GM12878 (cell line): ENCODE data around the gene HLA-DRB1. TPM values are rescaled to one million over a fixed set of nuclear protein-coding genes. Genes with fewer than 3 reads are reported as not detected.
A peak's percentile ranks its signal among the peaks of the same experiment; 100 is the strongest.

Experiments used
- ATAC-seq: fragments of 200-7000 bp; cut with Tn5 transposase; 3 replicates; pipeline ENCODE4 v1.9.1; 2020; ENCODE audit warnings: mild to moderate bottlenecking, moderate library complexity
- BruUV-seq: library from RNA; stranded (reverse); fragments of 400-500 nt; replicated peaks from 2 replicates; lab custom pipeline; 2021; lab: Mats Ljungman, UMichigan
- CTCF ChIA-PET: fragments of 300-600 bp; sonication (Branson Sonifier 250); formaldehyde crosslinking; extraction: SDS; loops from one replicate; lab custom pipeline; 2021; ENCODE audit warnings: inconsistent platforms; lab: Yijun Ruan, JAX
- POLR2A ChIA-PET: fragments of 350-600 bp; formaldehyde crosslinking; extraction: SDS; loops from one replicate; lab custom pipeline; 2021; ENCODE audit warnings: inconsistent platforms; lab: Charles Lee
- RAD21 ChIA-PET: fragments of 300-600 bp; sonication (Branson Sonifier 250); formaldehyde crosslinking; loops from one replicate; lab custom pipeline; 2023; ENCODE audit warnings: antibody characterized with exemption; ENCODE audit not compliant: unreplicated experiment; lab: Charles Lee
- SMC1A ChIA-PET: fragments of 300-600 bp; sonication (Branson Sonifier 250); formaldehyde crosslinking; loops from one replicate; lab custom pipeline; 2023; ENCODE audit not compliant: unreplicated experiment, uncharacterized antibody; lab: Charles Lee
- DNase-seq: peaks from one replicate; pipeline ENCODE4 v3.0.0-alpha.2; 2011; ENCODE audit warnings: low read depth, low spot score
- FAIRE-seq: peaks from 3 replicates; lab custom pipeline; 2011; peaks lifted over from hg19 to GRCh38; lab: Jason Lieb, UNC
- H2AFZ ChIP-seq: 2 replicates; pipeline ENCODE4 v1.6.0; 2011; ENCODE audit warnings: low read depth, low read length, control low read depth; ENCODE audit not compliant: control insufficient read depth
- H3K27ac ChIP-seq: 2 replicates; pipeline ENCODE4 v1.5.1; 2011; ENCODE audit warnings: control low read depth; ENCODE audit not compliant: control insufficient read depth, insufficient read depth
- H3K27me3 ChIP-seq, 2 experiments: replicated peaks in 1 of 2; 2 replicates each; pipeline versions ENCODE4 v1.6.0 to v1.6.1; 2011; ENCODE audit warnings: low read length in 1 of 2; ENCODE audit not compliant: control insufficient read depth in 2 of 2, insufficient read depth in 2 of 2
- H3K36me3 ChIP-seq, 2 experiments: 2 replicates each; pipeline ENCODE4 v1.5.1; 2011; ENCODE audit warnings: low read length in 1 of 2; ENCODE audit not compliant: control insufficient read depth in 2 of 2, insufficient read depth in 2 of 2
- H3K4me1 ChIP-seq: 2 replicates; pipeline ENCODE4 v1.6.1; 2011; ENCODE audit warnings: mild to moderate bottlenecking, low read length, moderate library complexity, mixed read lengths; ENCODE audit not compliant: control insufficient read depth, insufficient read depth
- H3K4me2 ChIP-seq: 2 replicates; pipeline ENCODE4 v1.6.0; 2011; ENCODE audit warnings: control low read depth; ENCODE audit not compliant: control insufficient read depth, insufficient read depth
- H3K4me3 ChIP-seq: fragments of 200-600 bp; sonication (generic); 2 replicates; pipeline ENCODE4 v1.5.1; 2016
- H3K79me2 ChIP-seq: 2 replicates; pipeline ENCODE4 v1.6.0; 2011; ENCODE audit warnings: low read length; ENCODE audit not compliant: control insufficient read depth, insufficient read depth
- H3K9ac ChIP-seq: 2 replicates; pipeline ENCODE4 v1.8.0; 2011; ENCODE audit warnings: low read length, control low read depth, mixed read lengths; ENCODE audit not compliant: control insufficient read depth, insufficient read depth
- H3K9me3 ChIP-seq: replicated peaks from 3 replicates; pipeline ENCODE4 v1.5.1; 2011; ENCODE audit warnings: mild to moderate bottlenecking, low read length; ENCODE audit not compliant: control insufficient read depth, insufficient read depth
- H4K20me1 ChIP-seq: 2 replicates; pipeline ENCODE4 v1.6.0; 2011; ENCODE audit not compliant: control insufficient read depth, insufficient read depth
- EED ChIP-seq: sonication (generic); IDR thresholded peaks from 2 replicates; pipeline ENCODE4 v1.6.1; 2016; ENCODE audit warnings: antibody characterized with exemption, low read depth
- EGR1 ChIP-seq, 2 experiments: IDR thresholded peaks; 1 replicate in 1 of 2; 2 replicates in 1 of 2; pipeline ENCODE4 v1.6.1; 2011 to 2012; ENCODE audit warnings: low read depth in 2 of 2, low read length in 2 of 2, borderline replicate concordance in 1 of 2, mild to moderate bottlenecking in 1 of 2, moderate library complexity in 1 of 2
- GABPA ChIP-seq: IDR thresholded peaks from 2 replicates; pipeline ENCODE4 v1.6.1; 2014; ENCODE audit warnings: antibody characterized with exemption, low read depth, mild to moderate bottlenecking, inconsistent platforms
- IKZF1 ChIP-seq: fragments of 450-650 bp; conservative IDR thresholded peaks from 2 replicates; pipeline ENCODE4 v1.6.1; 2017; ENCODE audit warnings: antibody characterized with exemption, mild to moderate bottlenecking
- IKZF2 ChIP-seq, 2 experiments: fragments of 450-650 bp; IDR thresholded peaks; 2 replicates each; pipeline ENCODE4 v1.6.1; 2017; ENCODE audit warnings: mild to moderate bottlenecking in 2 of 2, moderate library complexity in 2 of 2
- MLLT1 ChIP-seq: fragments of 450-650 bp; IDR thresholded peaks from 2 replicates; pipeline ENCODE4 v1.6.1; 2016; ENCODE audit warnings: mild to moderate bottlenecking
- POLR2AphosphoS5 ChIP-seq: IDR thresholded peaks from 2 replicates; pipeline ENCODE4 v1.6.1; 2011; ENCODE audit warnings: mild to moderate bottlenecking, low read length, inconsistent platforms
- RELB ChIP-seq: fragments of 450-650 bp; IDR thresholded peaks from 2 replicates; pipeline ENCODE4 v1.6.1; 2017; ENCODE audit warnings: low read depth, mild to moderate bottlenecking, moderate library complexity
- ZNF384 ChIP-seq: IDR thresholded peaks from 2 replicates; pipeline ENCODE4 v1.6.1; 2012; ENCODE audit warnings: low read depth, mild to moderate bottlenecking, low read length, improper control_type of control experiment, borderline replicate concordance
- ZNF687 ChIP-seq: fragments of 450-650 bp; IDR thresholded peaks from 2 replicates; pipeline ENCODE4 v1.6.1; 2017; ENCODE audit warnings: mild to moderate bottlenecking, moderate library complexity
- WGBS: methylation state at CpG from one replicate; pipeline ENCODE4 v1.1.6; 2016; ENCODE audit warnings: low lambda C conversion rate; ENCODE audit not compliant: insufficient replicate concordance, insufficient coverage; ENCODE audit errors: missing lambda C conversion rate; 5-methylcytosine and 5-hydroxymethylcytosine counted together
- in situ Hi-C: fragments of 300-500 bp; cut with MboI; formaldehyde crosslinking; loops from 9 replicates; pipeline ENCODE4 v1.14.3; 2018; ENCODE audit warnings: mixed read lengths
- intact Hi-C: fragments of 100-400 bp; cut with micrococcal nuclease; formaldehyde crosslinking; loops from one replicate; pipeline ENCODE4 v1.14.2; 2022; ENCODE audit not compliant: unreplicated experiment
- polyA plus RNA-seq, 11 experiments: library from polyadenylated mRNA; depleted of rRNA in 4 of 11; unstranded in 6 of 11; stranded (reverse) in 5 of 11; fragments of >200 nt; fragmentation: Nextera tagmentation in 4 of 11; fragmentation: Illumina TruSeq in 1 of 11; extraction: Ambion mirVana in 4 of 11; extraction: Trizol in 1 of 11; gene quantifications; 1 replicate in 1 of 11; 2 replicates in 10 of 11; pipeline versions ENCODE4 v1.2.1 to v1.2.3, GENCODE V29; 2011 to 2016; ENCODE audit warnings: inconsistent platforms in 2 of 11, missing spikeins in 2 of 11, low read depth in 1 of 11
- total RNA-seq, 4 experiments: library from RNA; depleted of rRNA in 3 of 4; stranded (reverse); fragments of >200 nt in 3 of 4; fragmentation: Illumina TruSeq in 1 of 4; extraction: Trizol in 1 of 4; gene quantifications; 2 replicates each; pipeline versions ENCODE4 v1.2.1 to v1.2.3, GENCODE V29; 2013 to 2021

Gene HLA-DRB1
- total and polyA plus RNA-seq, 10 of the 15 experiments (the other 5 are each of a cell fraction or from before 2014, with no cell fraction given): 312 to 1,082 (median 604) TPM

DNA sequence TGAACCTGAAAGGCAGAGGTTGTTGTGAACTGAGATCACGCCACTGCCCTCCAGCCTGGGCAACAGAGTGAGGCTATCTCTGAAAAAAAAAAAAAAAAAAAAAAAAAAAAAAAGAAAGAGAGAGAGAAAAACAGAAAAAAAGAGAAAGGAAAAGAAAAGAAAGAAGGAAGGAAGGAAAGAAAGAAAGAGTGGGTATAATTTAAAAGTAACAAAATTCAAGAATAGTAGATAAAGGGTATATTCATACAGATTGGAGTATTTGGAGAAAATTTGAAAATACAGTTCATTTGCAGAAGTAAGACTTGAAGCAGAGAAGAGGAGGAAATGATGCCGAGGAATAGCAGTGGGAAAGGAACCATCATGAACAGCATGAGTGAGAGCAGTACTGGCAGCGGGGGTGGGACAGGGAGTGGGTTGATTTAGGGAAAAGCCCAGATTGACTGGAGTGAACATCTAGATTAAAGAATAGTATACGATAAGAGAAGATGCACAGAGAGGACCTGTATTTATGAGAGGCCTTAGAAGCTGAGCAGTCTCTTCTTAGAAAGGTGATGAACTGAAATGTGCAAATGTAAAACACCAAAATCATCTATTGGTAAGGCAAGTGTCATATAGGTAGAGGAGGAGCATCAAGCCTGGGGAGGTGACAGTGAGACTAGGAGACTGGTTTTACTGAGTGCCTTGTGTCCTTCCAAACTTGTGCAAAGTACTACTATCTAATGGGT lies 17.8 kb upstream of the HLA-DRB1 start:
- DNase-seq: no peak
- ChIA-PET CTCF (interaction anchor here (2.5 kb wide), 1 partner anchor 14 kb away, joined by 13 read pairs; no protein-coding TSS in a partner anchor), RAD21 (interaction anchor here (1.0 to 3.2 kb wide), 2 partner anchors 29 to 60 kb away, joined by 3 to 21 read pairs; partner anchors contain the start of gene HLA-DQA1), POLR2A (interaction anchor here (0.7 to 0.9 kb wide), 3 partner anchors 15 to 59 kb away, joined by 3 read pairs; partner anchors contain the start of gene HLA-DQB1), SMC1A (interaction anchor here (0.8 to 5.8 kb wide), 6 partner anchors 15 to 168 kb away, joined by 3 to 36 read pairs (median 10); partner anchors contain the start of genes HLA-DQB1 and HLA-DRA)
- BruUV-seq: no TSS peak
- H2AFZ ChIP-seq: peak overlapping the region; percentile 63
- H3K36me3 ChIP-seq: no peaks in the 10 kb centered on the region
- peak overlapping the region; percentile 68 for H3K9ac ChIP-seq
- ATAC-seq: peak; percentile 4
- peak overlapping the region; percentile 95 for H3K27ac ChIP-seq
- H3K9me3 ChIP-seq: no peaks in the 10 kb centered on the region; the same call in 2 of the 3 replicates
- intact Hi-C loops: loop anchor here (10.0 kb wide), 1 partner anchor 247 kb away; the partner anchor contains the start of genes PSMB9 and TAP1
- H3K4me2 ChIP-seq: peak overlapping the region; percentile 74
- in situ Hi-C loops: loop anchor here (25.0 kb wide), 1 partner anchor 1045 kb away; the partner anchor contains the start of gene LTA
- WGBS: 77% methylated on average over 4 of the region's 4 CpGs
- FAIRE-seq: no peak
- H3K4me1 ChIP-seq: peaks cover 17% of the 10 kb centered on the region
- no peaks in the 10 kb centered on the region for H4K20me1 ChIP-seq
- H3K79me2 ChIP-seq: peaks cover 19% of the 10 kb centered on the region
- H3K4me3 ChIP-seq: no peak overlapping the region
- H3K27me3 ChIP-seq: no peaks in the 10 kb centered on the region
- TF ChIP-seq RELB (0 out of 2 replicates have a peak, but pooled peaks have one; percentile 25), MLLT1 (peak; percentile 74; the same call in 1 of the 2 replicates), EGR1 (IDR thresholded peaks at IDR 0.05; ENCODE audit: borderline replicate concordance in 1 of 2, low read depth in 2 of 2, low read length in 2 of 2) (peak in 1 of 2 experiments; percentile 63; a peak in 2 of 3 replicates), ZNF384 (no peak), ZNF687 (peak; percentile 17; the same call in 1 of the 2 replicates), IKZF1 (0 out of 2 replicates have a peak, but pooled peaks have one; percentile 26), GABPA (no peak), IKZF2 (IDR thresholded peaks at IDR 0.05) (peak; percentile 39 to 55; a peak in 1 of 4 replicates), EED (peak; percentile 50), POLR2AphosphoS5 (peak; percentile 74; the same call in 1 of the 2 replicates)
